ENCODE results near the gene SGCD. TPM values are rescaled to one million over a fixed set of nuclear protein-coding genes. Genes with fewer than 3 reads are reported as not detected.
A peak's percentile ranks its signal among the peaks of the same experiment; 100 is the strongest.

The SGCD gene
- total RNA-seq, 4 donors from 2014 or later = 16.7 to 38.6 (median 27.7) TPM

GRCh38 chr5:156706631-156707030 lies 379.7 kb downstream of the SGCD start:
- no peaks in the 10 kb centered on the region for H3K36me3 ChIP-seq
- H3K9me3 ChIP-seq = no peaks in the 10 kb centered on the region
- TF ChIP-seq EP300 (IDR thresholded peaks at IDR 0.05) = no peak
- no peak for TF ChIP-seq POLR2AphosphoS5 (IDR thresholded peaks at IDR 0.05)
- no peak for TF ChIP-seq POLR2A (IDR thresholded peaks at IDR 0.05; ENCODE audit: low read depth)
- no peak for TF ChIP-seq CTCF (IDR thresholded peaks at IDR 0.05)
- H3K27ac ChIP-seq (replicated peaks in 1 of 4) = no peak overlapping the region
- H3K4me3 ChIP-seq = no peak overlapping the region
- no peak for DNase-seq (ENCODE audit: extremely low spot score)
- H3K27me3 ChIP-seq = no peaks in the 10 kb centered on the region
- H3K4me1 ChIP-seq = no peaks in the 10 kb centered on the region
- intact Hi-C loops (cut with DNase I) = no loop called here

GRCh38 chr5:156707750-156708149 lies 380.8 kb downstream of the SGCD start:
- Histone ChIP-seq H3K27ac (replicated peaks in 1 of 4) (no peak overlapping the region), H3K9me3 (no peaks in the 10 kb centered on the region), H3K4me1 (no peaks in the 10 kb centered on the region), H3K27me3 (no peaks in the 10 kb centered on the region), H3K4me3 (no peak overlapping the region), H3K36me3 (no peaks in the 10 kb centered on the region)
- TF ChIP-seq POLR2AphosphoS5 (IDR thresholded peaks at IDR 0.05) (no peak), POLR2A (IDR thresholded peaks at IDR 0.05; ENCODE audit: low read depth) (no peak), EP300 (IDR thresholded peaks at IDR 0.05) (no peak), CTCF (IDR thresholded peaks at IDR 0.05) (no peak)
- 91% methylated on average over 2 of the region's 2 CpGs for WGBS
- intact Hi-C loops (cut with DNase I) = no loop called here
- no peak for DNase-seq (ENCODE audit: extremely low spot score)

- Histone ChIP-seq H3K36me3 (no peaks in the 10 kb centered on the region), H3K27me3 (no peaks in the 10 kb centered on the region), H3K9me3 (no peaks in the 10 kb centered on the region), H3K4me3 (no peak overlapping the region), H3K4me1 (peaks cover 0 to 20% (median 16%) of the 10 kb centered on the region in 4 donors), H3K27ac (replicated peaks in 1 of 4) (no peak overlapping the region)
- intact Hi-C loops (cut with DNase I) = no loop called here
- TF ChIP-seq POLR2AphosphoS5 (IDR thresholded peaks at IDR 0.05) = peak in 1 of 2 donors; percentile 25
- no peak for TF ChIP-seq EP300 (IDR thresholded peaks at IDR 0.05)
- no peak for TF ChIP-seq POLR2A (IDR thresholded peaks at IDR 0.05; ENCODE audit: low read depth)
- no peak for DNase-seq (ENCODE audit: extremely low spot score)
- 72% methylated on average over 2 of the region's 2 CpGs for WGBS
These were observed 388.3 kb downstream of the SGCD start for GRCh38 chr5:156715287-156715686.

GRCh38 chr5:156716591-156717380 lies 389.8 kb downstream of the SGCD start:
- H3K4me3 ChIP-seq = no peak overlapping the region
- DNase-seq (ENCODE audit: extremely low spot score) = no peak
- intact Hi-C loops (cut with DNase I) = no loop called here
- H3K36me3 ChIP-seq = no peaks in the 10 kb centered on the region
- peaks cover 0 to 21% (median 16%) of the 10 kb centered on the region in 4 donors for H3K4me1 ChIP-seq
- 63% methylated on average over 4 of the region's 4 CpGs for WGBS
- H3K27me3 ChIP-seq = no peaks in the 10 kb centered on the region
- no peaks in the 10 kb centered on the region for H3K9me3 ChIP-seq
- H3K27ac ChIP-seq (replicated peaks in 1 of 4) = no peak overlapping the region
- no peak for TF ChIP-seq CTCF (IDR thresholded peaks at IDR 0.05)
- no peak for TF ChIP-seq POLR2A (IDR thresholded peaks at IDR 0.05; ENCODE audit: low read depth)
- TF ChIP-seq POLR2AphosphoS5 (IDR thresholded peaks at IDR 0.05) = no peak
- no peak for TF ChIP-seq EP300 (IDR thresholded peaks at IDR 0.05)

GRCh38 chr5:156718985-156719384 lies 392.0 kb downstream of the SGCD start:
- DNase-seq (ENCODE audit: extremely low spot score) = no peak
- WGBS = 82% methylated on average over 1 of the region's 1 CpG
- Histone ChIP-seq H3K36me3 (no peaks in the 10 kb centered on the region), H3K27me3 (no peaks in the 10 kb centered on the region), H3K27ac (replicated peaks in 1 of 4) (no peak overlapping the region), H3K9me3 (no peaks in the 10 kb centered on the region), H3K4me3 (no peak overlapping the region), H3K4me1 (peaks cover 0 to 41% (median 27%) of the 10 kb centered on the region in 4 donors)
- TF ChIP-seq POLR2A (IDR thresholded peaks at IDR 0.05; ENCODE audit: low read depth) = no peak
- intact Hi-C loops (cut with DNase I) = no loop called here
